Measurements from ENCODE around the gene PDE4C. TPM values are rescaled to one million over a fixed set of nuclear protein-coding genes. Genes with fewer than 3 reads are reported as not detected.
A peak's percentile ranks its signal among the peaks of the same experiment; 100 is the strongest.

The PDE4C gene
- total and polyA plus RNA-seq, 5 donors: 0.47 to 2.8 (median 1.2) TPM

DNA sequence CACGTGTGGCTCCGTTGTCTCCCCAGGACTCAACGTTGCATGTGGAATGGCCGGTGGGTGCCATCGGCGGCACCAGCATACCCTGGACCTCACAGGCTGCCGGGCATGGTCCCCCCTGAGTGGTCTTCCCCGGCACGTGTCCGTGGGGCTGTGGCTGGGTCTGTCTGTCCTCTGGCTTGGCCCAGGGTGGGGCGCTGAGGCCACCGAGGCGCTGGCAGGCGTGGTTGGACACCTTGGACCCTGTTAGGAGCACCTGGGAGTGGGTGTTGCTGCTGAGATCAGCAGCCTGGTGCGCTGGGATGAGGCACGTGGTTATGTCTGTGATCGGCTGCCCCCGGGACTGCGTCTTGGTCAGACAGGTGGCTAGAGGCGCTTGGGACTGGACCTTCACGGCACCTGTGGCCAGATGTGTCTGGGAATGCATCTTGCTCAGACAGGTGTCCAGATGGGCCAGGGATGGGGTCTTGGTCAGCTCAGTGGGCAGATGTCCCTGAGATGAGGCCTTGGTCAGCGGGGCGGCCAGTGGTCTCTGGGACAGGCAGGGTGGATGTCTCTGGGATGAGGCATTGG is 38.8 kb upstream of the PDE4C start:
- WGBS: 95% methylated on average over 23 of the region's 23 CpGs
- no peaks in the 10 kb centered on the region for H3K27me3 ChIP-seq (ENCODE audit: control insufficient read depth, insufficient read depth)
- no peak overlapping the region for H3K4me3 ChIP-seq (ENCODE audit: low read length)
- no peaks in the 10 kb centered on the region for H3K4me1 ChIP-seq (ENCODE audit: control insufficient read depth, insufficient read depth, low read length)
- H3K9me3 ChIP-seq (ENCODE audit: control insufficient read depth, low read length): no peaks in the 10 kb centered on the region
- intact Hi-C loops (cut with DNase I): loop anchor here in 1 of 4 donors (10.0 kb wide), 1 partner anchor 140 kb away; no protein-coding TSS in a partner anchor
- H3K27ac ChIP-seq (ENCODE audit: low read length): no peak overlapping the region
- DNase-seq: peak in 1 of 3 donors; percentile 54
- ATAC-seq: no peak

DNA sequence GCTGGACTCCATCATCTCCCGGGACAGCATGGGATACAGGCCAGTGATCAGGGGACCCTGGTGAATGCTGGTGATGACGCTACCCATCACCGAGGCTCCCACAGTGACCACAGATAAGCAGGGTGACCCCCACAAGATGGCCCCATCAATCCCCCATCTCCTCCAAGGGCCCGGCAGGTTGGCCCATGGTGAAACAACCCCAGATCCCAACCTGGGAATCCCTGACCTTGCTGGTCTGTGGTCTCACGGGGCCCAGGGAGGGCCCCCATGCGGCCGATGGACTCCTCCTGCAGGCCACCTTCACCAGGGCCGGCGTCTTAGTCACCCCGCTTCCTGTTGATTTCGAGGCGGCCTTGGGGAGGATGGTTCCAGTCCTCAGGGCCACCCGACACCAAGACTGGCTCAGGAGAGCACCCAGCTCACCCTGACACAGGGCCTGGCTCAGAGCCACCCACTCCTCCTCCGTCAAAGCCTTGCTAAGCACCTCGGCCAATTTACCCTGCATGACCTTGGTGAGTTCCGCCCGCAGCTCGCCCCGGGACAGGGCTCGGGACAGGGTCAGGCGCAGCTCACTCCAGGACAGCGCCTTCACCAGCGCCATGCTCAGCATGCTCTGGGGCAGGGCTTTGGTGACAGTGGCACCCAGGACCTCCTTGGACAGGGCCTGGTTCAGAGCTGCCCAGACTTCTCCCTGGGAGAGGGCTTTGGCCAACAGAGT is 38.1 kb upstream of the PDE4C start:
- H3K9me3 ChIP-seq (ENCODE audit: control insufficient read depth, low read length): no peaks in the 10 kb centered on the region
- H3K27ac ChIP-seq (ENCODE audit: low read length): no peak overlapping the region
- DNase-seq: peak in 1 of 3 donors; percentile 38
- WGBS: 91% methylated on average over 23 of the region's 23 CpGs
- peak in 1 of 2 donors; percentile 2 for ATAC-seq
- intact Hi-C loops (cut with DNase I): loop anchor here in 1 of 4 donors (10.0 kb wide), 1 partner anchor 141 kb away; no protein-coding TSS in a partner anchor
- H3K4me3 ChIP-seq (ENCODE audit: low read length): no peak overlapping the region
- H3K4me1 ChIP-seq (ENCODE audit: control insufficient read depth, insufficient read depth, low read length): no peaks in the 10 kb centered on the region
- no peaks in the 10 kb centered on the region for H3K27me3 ChIP-seq (ENCODE audit: control insufficient read depth, insufficient read depth)

DNA sequence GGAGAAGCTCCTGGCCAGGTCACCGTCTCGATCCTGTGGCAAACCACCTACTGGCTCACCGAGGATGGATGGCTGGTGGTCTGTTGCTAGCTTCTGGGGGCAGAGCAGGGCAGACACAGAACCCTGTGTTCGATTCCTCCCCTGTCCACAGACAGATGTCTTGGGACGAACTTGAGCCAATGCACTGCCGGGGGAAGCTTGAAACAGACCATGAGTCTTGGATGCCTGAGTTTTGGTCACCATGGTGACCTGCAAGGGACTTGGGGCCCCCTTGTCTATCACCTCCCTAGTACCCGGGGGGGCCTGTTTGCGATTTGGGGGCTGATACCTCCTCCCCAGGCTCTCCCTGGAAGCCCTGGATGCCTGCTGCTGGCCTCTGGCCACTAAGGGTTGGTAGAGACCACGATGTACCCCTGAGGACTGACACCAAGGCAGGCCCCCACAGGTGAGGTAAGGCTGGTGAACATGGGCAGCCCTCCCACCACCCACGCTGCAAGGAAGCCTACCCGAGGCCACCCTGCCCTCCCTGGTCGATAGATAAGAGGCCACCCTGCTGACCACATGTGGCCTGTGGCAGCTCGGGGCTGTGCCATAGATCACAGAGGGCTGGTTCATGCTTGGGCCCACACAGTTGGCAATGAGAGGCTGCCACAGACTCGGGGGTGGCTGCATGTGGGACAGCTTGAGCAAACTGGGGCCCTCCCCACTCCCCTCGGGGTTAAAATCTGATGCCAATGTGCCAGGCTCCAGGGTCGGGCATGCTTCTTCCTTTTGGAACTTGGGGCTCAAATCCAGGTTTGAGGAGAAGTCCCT is 37.3 kb upstream of the PDE4C start:
- no peak overlapping the region for H3K4me3 ChIP-seq (ENCODE audit: low read length)
- ATAC-seq (no peak), DNase-seq (peak in 1 of 3 donors; percentile 36)
- intact Hi-C loops (cut with DNase I): loop anchor here in 1 of 4 donors (10.0 kb wide), 1 partner anchor 141 kb away; no protein-coding TSS in a partner anchor
- WGBS: 85% methylated on average over 16 of the region's 16 CpGs
- no peaks in the 10 kb centered on the region for H3K4me1 ChIP-seq (ENCODE audit: control insufficient read depth, insufficient read depth, low read length)
- no peak overlapping the region for H3K27ac ChIP-seq (ENCODE audit: low read length)
- no peaks in the 10 kb centered on the region for H3K27me3 ChIP-seq (ENCODE audit: control insufficient read depth, insufficient read depth)
- H3K9me3 ChIP-seq (ENCODE audit: control insufficient read depth, low read length): no peaks in the 10 kb centered on the region

DNA sequence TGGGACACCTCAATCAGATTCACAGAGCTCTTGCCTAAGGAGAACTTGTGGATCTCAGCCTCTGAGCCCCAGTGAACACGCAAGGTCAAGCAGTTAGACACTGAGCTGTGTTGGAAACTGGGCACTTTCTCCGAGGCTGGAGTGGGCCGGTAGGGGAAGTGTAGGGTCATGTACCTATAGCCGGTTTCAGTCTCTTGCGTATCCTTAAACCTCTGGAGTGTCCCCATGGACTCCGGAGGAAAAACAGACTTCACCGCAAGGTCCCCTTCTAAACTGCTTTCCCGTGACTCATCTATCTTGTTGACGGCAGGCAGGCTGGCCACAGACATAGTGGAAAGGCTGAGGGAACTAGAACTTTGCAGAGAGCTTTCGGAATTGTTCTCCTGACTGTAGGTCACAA is 36.7 kb upstream of the PDE4C start:
- DNase-seq: peak in 1 of 3 donors; percentile 15
- Histone ChIP-seq H3K4me1 (ENCODE audit: control insufficient read depth, insufficient read depth, low read length) (no peaks in the 10 kb centered on the region), H3K4me3 (ENCODE audit: low read length) (no peak overlapping the region), H3K9me3 (ENCODE audit: control insufficient read depth, low read length) (no peaks in the 10 kb centered on the region), H3K27ac (ENCODE audit: low read length) (no peak overlapping the region), H3K27me3 (ENCODE audit: control insufficient read depth, insufficient read depth) (no peaks in the 10 kb centered on the region)
- ATAC-seq: no peak
- intact Hi-C loops (cut with DNase I): loop anchor here in 1 of 4 donors (10.0 kb wide), 1 partner anchor 142 kb away; no protein-coding TSS in a partner anchor
- 94% methylated on average over 10 of the region's 10 CpGs for WGBS

DNA sequence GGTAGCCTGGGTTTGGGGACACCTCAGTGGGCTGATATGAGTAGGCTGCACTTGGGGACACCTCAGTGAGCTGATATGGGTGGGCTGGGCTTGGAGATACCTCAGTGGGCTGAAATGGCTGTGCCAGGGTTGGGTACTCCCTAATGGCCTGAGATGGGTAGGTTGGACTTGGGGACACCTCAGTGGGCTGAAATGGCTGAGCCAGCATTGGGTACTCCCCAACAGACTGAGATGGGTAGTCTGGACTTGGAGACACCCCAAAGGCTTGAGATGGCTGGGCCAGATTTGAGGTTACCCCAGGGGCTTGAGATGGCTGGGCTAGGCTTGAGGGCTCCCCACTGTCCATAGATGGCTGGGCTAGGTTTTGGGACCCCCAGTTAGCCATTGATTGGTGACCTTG is 35.9 kb upstream of the PDE4C start:
- Histone ChIP-seq H3K4me1 (ENCODE audit: control insufficient read depth, insufficient read depth, low read length) (no peaks in the 10 kb centered on the region), H3K4me3 (ENCODE audit: low read length) (no peak overlapping the region), H3K9me3 (ENCODE audit: control insufficient read depth, low read length) (no peaks in the 10 kb centered on the region), H3K27ac (ENCODE audit: low read length) (no peak overlapping the region), H3K27me3 (ENCODE audit: control insufficient read depth, insufficient read depth) (no peaks in the 10 kb centered on the region)
- intact Hi-C loops (cut with DNase I): loop anchor here in 1 of 4 donors (10.0 kb wide), 1 partner anchor 143 kb away; no protein-coding TSS in a partner anchor
- no peak for ATAC-seq
- DNase-seq: no peak

DNA sequence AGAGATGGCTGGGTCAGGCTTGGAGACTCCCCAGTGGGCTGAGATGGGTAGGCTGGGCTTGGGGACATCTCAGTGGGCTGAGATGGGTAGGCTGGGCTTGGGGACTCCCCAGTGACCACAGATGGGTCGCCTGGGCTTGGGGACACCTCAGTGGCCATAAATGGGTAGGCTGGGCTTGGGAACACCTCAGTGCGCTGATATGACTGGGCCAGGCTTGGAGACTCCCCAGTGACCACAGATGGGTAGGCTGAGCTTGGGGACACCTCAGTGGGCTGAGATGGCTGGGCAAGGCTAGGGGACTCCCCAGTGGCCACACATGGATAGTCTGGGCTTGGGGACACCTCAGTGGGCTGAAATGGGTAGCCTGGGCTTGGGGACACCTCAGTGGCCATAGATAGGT is 35.2 kb upstream of the PDE4C start:
- Histone ChIP-seq H3K27ac (ENCODE audit: low read length) (no peak overlapping the region), H3K4me3 (ENCODE audit: low read length) (no peak overlapping the region), H3K9me3 (ENCODE audit: control insufficient read depth, low read length) (no peaks in the 10 kb centered on the region), H3K27me3 (ENCODE audit: control insufficient read depth, insufficient read depth) (no peaks in the 10 kb centered on the region), H3K4me1 (ENCODE audit: control insufficient read depth, insufficient read depth, low read length) (no peaks in the 10 kb centered on the region)
- intact Hi-C loops (cut with DNase I): loop anchor here in 1 of 4 donors (10.0 kb wide), 1 partner anchor 143 kb away; no protein-coding TSS in a partner anchor
- DNase-seq (no peak), ATAC-seq (no peak)
- WGBS: 97% methylated on average over 2 of the region's 2 CpGs

DNA sequence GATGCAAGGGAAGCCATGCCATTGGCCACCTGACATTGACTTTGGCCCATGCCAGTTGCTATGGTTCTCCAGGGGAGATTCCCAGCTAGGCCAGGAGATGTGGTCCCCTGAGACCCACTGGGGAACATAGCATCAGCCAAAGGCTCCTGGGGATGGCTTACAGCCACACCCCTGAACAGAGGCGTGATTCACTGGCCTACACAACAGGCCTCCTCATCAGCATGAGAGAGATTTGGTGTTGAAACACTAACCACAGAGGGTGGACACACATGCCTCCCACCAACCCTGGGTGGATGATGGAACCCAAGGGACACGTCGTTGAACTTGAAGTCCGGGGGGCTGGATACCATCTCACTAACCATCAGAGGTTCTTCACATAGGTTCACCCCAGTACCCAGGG is 33.7 kb upstream of the PDE4C start:
- Histone ChIP-seq H3K4me1 (ENCODE audit: control insufficient read depth, insufficient read depth, low read length) (no peaks in the 10 kb centered on the region), H3K27me3 (ENCODE audit: control insufficient read depth, insufficient read depth) (no peaks in the 10 kb centered on the region), H3K9me3 (ENCODE audit: control insufficient read depth, low read length) (no peaks in the 10 kb centered on the region), H3K4me3 (ENCODE audit: low read length) (no peak overlapping the region), H3K27ac (ENCODE audit: low read length) (no peak overlapping the region)
- ATAC-seq (no peak), DNase-seq (no peak)
- 84% methylated on average over 4 of the region's 4 CpGs for WGBS
- intact Hi-C loops (cut with DNase I): loop anchor here in 1 of 4 donors (10.0 kb wide), 1 partner anchor 145 kb away; no protein-coding TSS in a partner anchor

DNA sequence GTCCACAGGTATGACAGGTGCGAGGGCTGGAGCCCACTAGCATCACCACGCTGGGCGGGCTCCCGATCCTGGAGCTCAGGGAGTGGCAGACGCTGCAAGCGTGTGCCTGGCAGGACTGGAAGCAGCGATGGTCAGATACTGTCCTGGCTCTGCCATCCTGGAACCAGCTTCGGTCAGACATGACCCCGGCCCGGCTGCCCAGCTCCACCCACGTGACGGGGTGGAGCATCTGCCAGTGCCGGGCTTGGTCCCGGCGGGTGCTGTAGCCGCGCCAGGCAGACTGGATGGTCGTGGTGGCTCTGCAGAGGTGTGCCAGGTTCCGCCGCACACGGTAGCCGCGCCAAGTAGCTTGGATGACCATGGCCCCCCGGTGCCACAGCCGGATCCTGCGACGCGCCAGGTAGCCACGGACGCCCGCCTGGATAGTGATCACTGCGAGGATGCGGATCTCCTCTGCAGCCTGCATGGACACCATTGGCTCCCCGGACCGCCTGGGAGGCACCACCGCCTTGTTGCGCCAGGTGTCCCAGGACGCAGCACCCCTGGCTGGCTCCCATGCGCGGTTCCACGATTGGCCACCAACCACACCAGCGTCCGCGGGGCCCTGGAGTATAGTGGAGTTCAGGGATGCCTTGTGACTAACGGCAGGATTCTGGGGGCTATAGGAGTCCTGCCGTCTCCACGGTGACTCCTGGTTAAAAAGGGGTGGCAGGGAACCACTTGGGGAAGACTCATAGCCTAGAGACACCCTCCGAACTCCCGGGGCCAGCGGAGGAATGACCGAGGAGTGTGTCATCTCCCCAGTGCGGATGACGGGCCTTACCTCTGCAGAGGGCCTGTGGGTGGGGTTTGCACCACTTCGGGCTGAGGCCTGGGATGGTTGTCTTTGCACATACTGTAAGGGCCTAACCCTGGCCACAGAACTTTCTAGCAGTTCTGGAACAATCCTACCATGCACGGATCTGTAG is 31.5 kb upstream of the PDE4C start:
- H3K4me1 ChIP-seq (ENCODE audit: control insufficient read depth, insufficient read depth, low read length): no peaks in the 10 kb centered on the region
- WGBS: 91% methylated on average over 55 of the region's 55 CpGs
- no peaks in the 10 kb centered on the region for H3K27me3 ChIP-seq (ENCODE audit: control insufficient read depth, insufficient read depth)
- no peak overlapping the region for H3K27ac ChIP-seq (ENCODE audit: low read length)
- DNase-seq: peak in 1 of 3 donors; percentile 51
- H3K9me3 ChIP-seq (ENCODE audit: control insufficient read depth, low read length): no peaks in the 10 kb centered on the region
- intact Hi-C loops (cut with DNase I): no loop called here
- ATAC-seq: no peak
- H3K4me3 ChIP-seq (ENCODE audit: low read length): no peak overlapping the region

DNA sequence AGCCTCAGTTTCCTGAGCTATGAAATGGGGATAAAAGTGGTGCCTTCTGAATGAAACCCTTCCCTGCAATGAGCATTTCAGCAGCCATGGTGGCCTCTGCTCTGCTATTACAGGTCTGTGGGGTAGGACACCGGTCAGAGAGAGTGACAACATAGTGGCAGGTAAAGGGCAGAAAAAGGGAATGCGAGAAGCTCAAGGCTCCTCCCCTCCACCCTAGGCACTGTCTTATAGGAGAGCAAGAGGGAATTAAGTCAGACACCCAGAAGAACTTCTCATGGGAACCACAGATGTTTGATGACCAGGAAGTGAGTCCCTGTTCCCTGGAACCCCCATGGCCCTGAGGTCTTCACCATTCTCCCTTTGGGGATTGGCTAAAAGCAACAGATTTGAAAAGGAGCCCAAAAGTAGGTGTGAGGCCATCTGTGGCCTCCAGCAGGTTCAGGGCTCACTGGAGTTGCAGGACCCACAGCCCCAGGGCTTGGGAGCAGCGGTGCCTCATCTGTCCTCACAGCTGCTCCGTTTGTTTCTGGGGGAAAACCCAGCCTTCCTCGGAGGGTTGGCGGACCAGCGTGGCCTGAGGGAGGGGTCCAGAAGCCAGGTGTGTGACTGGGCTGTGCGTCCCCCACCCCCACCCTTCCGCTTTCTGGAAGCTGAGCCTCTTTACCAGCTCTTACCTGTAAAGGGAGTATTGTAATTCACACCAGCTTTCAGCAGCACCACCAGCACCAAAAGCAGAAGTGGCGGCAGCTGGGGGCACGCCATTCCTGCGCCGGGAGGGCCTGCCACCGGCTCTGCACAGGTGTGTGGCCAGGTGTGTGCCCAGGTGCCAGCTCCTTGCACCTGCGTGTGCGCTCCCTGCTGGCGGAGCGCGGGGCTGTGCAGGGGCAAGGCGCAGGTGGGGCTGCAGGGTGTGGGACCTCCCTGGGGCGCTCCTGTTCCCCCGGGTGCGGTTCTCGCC is 28.6 kb upstream of the PDE4C start:
- Histone ChIP-seq H3K4me1 (ENCODE audit: control insufficient read depth, insufficient read depth, low read length) (no peaks in the 10 kb centered on the region), H3K9me3 (ENCODE audit: control insufficient read depth, low read length) (no peaks in the 10 kb centered on the region), H3K27me3 (ENCODE audit: control insufficient read depth, insufficient read depth) (no peaks in the 10 kb centered on the region), H3K27ac (ENCODE audit: low read length) (no peak overlapping the region), H3K4me3 (ENCODE audit: low read length) (no peak overlapping the region)
- ATAC-seq (no peak), DNase-seq (no peak)
- WGBS: 19% methylated on average over 24 of the region's 24 CpGs
- intact Hi-C loops (cut with DNase I): loop anchor here in 3 of 4 donors (5.0 kb wide), 3 partner anchors 43 to 143 kb away; no protein-coding TSS in a partner anchor
